HepG2 (cell line): ENCODE data around the gene IGF2BP3. TPM values are rescaled to one million over a fixed set of nuclear protein-coding genes. Genes with fewer than 3 reads are reported as not detected.
A peak's percentile ranks its signal among the peaks of the same experiment; 100 is the strongest.

ENCODE experiments used
- ATAC-seq: fragments of 200-7000 bp; cut with Tn5 transposase; 3 replicates; pipeline ENCODE4 v1.9.1; 2020; ENCODE audit warnings: mild to moderate bottlenecking, moderate library complexity
- BruUV-seq: library from RNA; stranded (reverse); fragments of 400-500 nt; replicated peaks from 2 replicates; lab custom pipeline; 2021; lab: Mats Ljungman, UMichigan
- CTCF ChIA-PET: fragments of 300-600 bp; formaldehyde crosslinking; extraction: SDS; loops from one replicate; lab custom pipeline; 2021; ENCODE audit warnings: low total read pairs, inconsistent platforms, low intra/inter-chr PET ratio; lab: Yijun Ruan, JAX
- POLR2A ChIA-PET: fragments of 350-600 bp; sonication (Branson Sonifier 250); formaldehyde crosslinking; loops from one replicate; lab custom pipeline; 2020; ENCODE audit warnings: antibody characterized with exemption, inconsistent platforms; lab: Yijun Ruan, JAX
- DNase-seq: peaks from one replicate; pipeline ENCODE4 v3.0.0-alpha.2; 2015; ENCODE audit warnings: low spot score
- FAIRE-seq: peaks from 3 replicates; lab custom pipeline; 2011; peaks lifted over from hg19 to GRCh38; lab: Jason Lieb, UNC
- H2AFZ ChIP-seq: one replicate; pipeline ENCODE4 v1.6.1; 2011; ENCODE audit warnings: low read length, inconsistent platforms
- H3K27ac ChIP-seq: fragments of 300-600 bp; 3 replicates; pipeline ENCODE4 v1.8.0; 2011; ENCODE audit warnings: mixed run types, mild to moderate bottlenecking, mixed read lengths, low read length, inconsistent platforms; ENCODE audit not compliant: insufficient read depth; ENCODE audit errors: extremely low read length
- H3K27me3 ChIP-seq, 2 experiments: fragments of 200-600 bp in 1 of 2; 2 replicates in 1 of 2; 3 replicates in 1 of 2; pipeline versions ENCODE4 v1.6.0 to v1.8.0; 2011; ENCODE audit warnings: low read length in 2 of 2, mild to moderate bottlenecking in 2 of 2, moderate library complexity in 2 of 2, inconsistent platforms in 1 of 2; ENCODE audit not compliant: insufficient read depth in 2 of 2, control insufficient read depth in 1 of 2
- H3K36me3 ChIP-seq, 2 experiments: fragments of 200-600 bp in 1 of 2; replicated peaks in 1 of 2; 2 replicates in 1 of 2; 3 replicates in 1 of 2; pipeline versions ENCODE4 v1.5.1 to v1.8.0; 2011; ENCODE audit warnings: low read length in 2 of 2, inconsistent platforms in 1 of 2; ENCODE audit not compliant: insufficient read depth in 2 of 2, control insufficient read depth in 1 of 2
- H3K4me1 ChIP-seq: 2 replicates; pipeline ENCODE4 v1.5.1; 2012; ENCODE audit warnings: low read length, inconsistent platforms; ENCODE audit not compliant: insufficient read depth
- H3K4me2 ChIP-seq: 2 replicates; pipeline ENCODE4 v1.6.0; 2011; ENCODE audit warnings: low read depth, low read length, inconsistent platforms
- H3K4me3 ChIP-seq, 3 experiments: fragments of 200-600 bp in 1 of 3; sonication (generic), shearing (Covaris generic) in 1 of 3; replicated peaks in 1 of 3; 2 replicates each; pipeline ENCODE4 v1.5.1; 2011 to 2016; ENCODE audit warnings: low read length in 3 of 3, inconsistent platforms in 2 of 3, low read depth in 2 of 3, mild to moderate bottlenecking in 2 of 3, control low read depth in 1 of 3, mixed read lengths in 1 of 3; ENCODE audit not compliant: insufficient read depth in 1 of 3
- H3K79me2 ChIP-seq: one replicate; pipeline ENCODE4 v1.6.1; 2011; ENCODE audit warnings: low read length, inconsistent platforms; ENCODE audit not compliant: insufficient read depth
- H3K9ac ChIP-seq: 2 replicates; pipeline ENCODE4 v1.6.0; 2011; ENCODE audit warnings: mild to moderate bottlenecking, low read depth, low read length, inconsistent platforms; ENCODE audit not compliant: insufficient read depth
- H3K9me3 ChIP-seq: 2 replicates; pipeline ENCODE4 v1.5.1; 2012; ENCODE audit warnings: mild to moderate bottlenecking, low read length
- H4K20me1 ChIP-seq: 2 replicates; pipeline ENCODE4 v1.6.0; 2011; ENCODE audit warnings: inconsistent platforms, mild to moderate bottlenecking, low read length, moderate library complexity; ENCODE audit not compliant: insufficient read depth
- ATM ChIP-seq: fragments of 450-650 bp; IDR thresholded peaks from 2 replicates; pipeline ENCODE4 v1.7.1; 2017; ENCODE audit warnings: mild to moderate bottlenecking, borderline replicate concordance
- ESRRA ChIP-seq: sonication (generic); formaldehyde crosslinking; IDR thresholded peaks from 2 replicates; pipeline ENCODE4 v1.5.1; 2020; ENCODE audit warnings: mild to moderate bottlenecking, low read depth, missing genetic modification reagents
- FOXK2 ChIP-seq: fragments of 450-650 bp; IDR thresholded peaks from 2 replicates; pipeline ENCODE4 v1.6.1; 2016
- MAFK ChIP-seq, 2 experiments: IDR thresholded peaks in 1 of 2; conservative IDR thresholded peaks in 1 of 2; 2 replicates each; pipeline ENCODE4 v1.6.1; 2011; ENCODE audit warnings: improper control_type of control experiment in 2 of 2, low read length in 2 of 2
- NFIC ChIP-seq: IDR thresholded peaks from 2 replicates; pipeline ENCODE4 v1.6.1; 2012; ENCODE audit warnings: mild to moderate bottlenecking, low read length, inconsistent platforms
- NFKB2 ChIP-seq: sonication (generic); formaldehyde crosslinking; IDR thresholded peaks from 2 replicates; pipeline ENCODE4 v1.4.0; 2020; ENCODE audit warnings: missing genetic modification reagents, borderline replicate concordance
- RARA ChIP-seq: IDR thresholded peaks from 2 replicates; pipeline ENCODE4 v1.6.1; 2016; ENCODE audit warnings: missing genetic modification reagents, missing compliant biosample characterization
- REXO4 ChIP-seq: sonication (generic); formaldehyde crosslinking; IDR thresholded peaks from 2 replicates; pipeline ENCODE4 v1.8.0; 2022; ENCODE audit warnings: missing genetic modification reagents, mild to moderate bottlenecking, borderline replicate concordance
- RFX5 ChIP-seq: IDR thresholded peaks from 2 replicates; pipeline ENCODE4 v1.6.1; 2011; ENCODE audit warnings: low read depth, low read length, improper control_type of control experiment
- SIX1 ChIP-seq: sonication (generic); formaldehyde crosslinking; IDR thresholded peaks from 2 replicates; pipeline ENCODE4 v1.4.0; 2020; ENCODE audit warnings: missing genetic modification reagents, borderline replicate concordance
- TEAD3 ChIP-seq: optimal IDR thresholded peaks from 2 replicates; pipeline ENCODE3; 2016; ENCODE audit warnings: borderline replicate concordance
- WGBS: methylation state at CpG from one replicate; pipeline ENCODE4 v1.1.6; 2017; ENCODE audit warnings: low lambda C conversion rate; 5-methylcytosine and 5-hydroxymethylcytosine counted together
- in situ Hi-C: cut with HindIII; loops from 2 replicates; pipeline ENCODE4 v1.10.0; 2017; ENCODE audit warnings: low pct_unique_long_range_greater_than_20kb; ENCODE audit not compliant: extremely low pct_ligation_motif_present
- intact Hi-C: fragments of 100-400 bp; cut with micrococcal nuclease; formaldehyde crosslinking; loops from one replicate; pipeline ENCODE4 v1.10.0; 2022; ENCODE audit not compliant: unreplicated experiment
- polyA plus RNA-seq, 8 experiments: library from polyadenylated mRNA; depleted of rRNA in 3 of 8; stranded (reverse) in 7 of 8; unstranded in 1 of 8; fragments of >200 nt; fragmentation: Illumina TruSeq in 4 of 8; extraction: Trizol in 4 of 8; gene quantifications; 2 replicates each; pipeline versions ENCODE4 v1.2.1 to v1.2.3, GENCODE V29; 2011 to 2016; ENCODE audit warnings: low read depth in 4 of 8, missing spikeins in 1 of 8, mixed read lengths in 1 of 8; ENCODE audit not compliant: insufficient read depth in 1 of 8
- total RNA-seq, 5 experiments: library from RNA; depleted of rRNA; stranded (reverse); fragments of >200 nt; fragmentation: Illumina TruSeq; extraction: Trizol; gene quantifications; 2 replicates each; pipeline ENCODE4 v1.2.3, GENCODE V29; 2016; ENCODE audit warnings: low read depth in 1 of 5
- TF ChIP-seq, protein P1 (sequence below): sonication (generic); formaldehyde crosslinking; IDR thresholded peaks from 2 replicates; pipeline ENCODE4 v1.8.0; 2022; ENCODE audit warnings: low read depth, missing genetic modification reagents

IGF2BP3 gene
- total and polyA plus RNA-seq, 2 of the 13 experiments (the other 11 are each of a cell fraction or from before 2014, with no cell fraction given) = 37.7 to 39.5 TPM

GRCh38 chr7:23385140-23385539 is 85.2 kb downstream of the IGF2BP3 start:
- Histone ChIP-seq H3K4me3 (no peak overlapping the region), H3K4me2 (no peak overlapping the region), H3K9me3 (no peaks in the 10 kb centered on the region), H3K79me2 (peaks cover 49% of the 10 kb centered on the region), H3K9ac (no peak overlapping the region), H3K27ac (no peak overlapping the region), H3K27me3 (no peaks in the 10 kb centered on the region), H2AFZ (no peak overlapping the region), H3K4me1 (no peaks in the 10 kb centered on the region), H3K36me3 (peaks cover 2 to 47% of the 10 kb centered on the region in 2 experiments; a peak in 3 of 5 replicates), H4K20me1 (no peaks in the 10 kb centered on the region)
- CTCF ChIA-PET = no interaction called here
- 100% methylated on average over 1 of the region's 1 CpG for WGBS
- POLR2A ChIA-PET = interaction anchor here (1.5 kb wide), 1 partner anchor 86 kb away, joined by 3 read pairs; the partner anchor contains the start of gene MALSU1
- ATAC-seq = no peak
- FAIRE-seq = no peak
- TSS peak; percentile 5 for BruUV-seq
- in situ Hi-C loops (no loop called here), intact Hi-C loops (no loop called here)
- TF ChIP-seq REXO4 (CRISPR knock-in tag) = no peak
- no peak for TF ChIP-seq FOXK2
- TF ChIP-seq RFX5 = no peak
- no peak for TF ChIP-seq SIX1 (CRISPR knock-in tag)
- TF ChIP-seq ESRRA = no peak
- TF ChIP-seq RARA (CRISPR knock-in tag) = no peak
- TF ChIP-seq, protein P1, sequence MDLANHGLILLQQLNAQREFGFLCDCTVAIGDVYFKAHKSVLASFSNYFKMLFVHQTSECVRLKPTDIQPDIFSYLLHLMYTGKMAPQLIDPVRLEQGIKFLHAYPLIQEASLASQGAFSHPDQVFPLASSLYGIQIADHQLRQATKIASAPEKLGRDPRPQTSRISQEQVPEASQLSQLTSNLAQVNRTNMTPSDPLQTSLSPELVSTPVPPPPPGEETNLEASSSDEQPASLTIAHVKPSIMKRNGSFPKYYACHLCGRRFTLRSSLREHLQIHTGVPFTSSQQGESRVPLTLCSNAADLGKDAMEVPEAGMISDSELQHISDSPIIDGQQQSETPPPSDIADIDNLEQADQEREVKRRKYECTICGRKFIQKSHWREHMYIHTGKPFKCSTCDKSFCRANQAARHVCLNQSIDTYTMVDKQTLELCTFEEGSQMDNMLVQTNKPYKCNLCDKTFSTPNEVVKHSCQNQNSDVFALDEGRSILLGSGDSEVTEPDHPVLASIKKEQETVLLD = no peak
- TF ChIP-seq NFKB2 = no peak
- DNase-seq = no peak

DNA sequence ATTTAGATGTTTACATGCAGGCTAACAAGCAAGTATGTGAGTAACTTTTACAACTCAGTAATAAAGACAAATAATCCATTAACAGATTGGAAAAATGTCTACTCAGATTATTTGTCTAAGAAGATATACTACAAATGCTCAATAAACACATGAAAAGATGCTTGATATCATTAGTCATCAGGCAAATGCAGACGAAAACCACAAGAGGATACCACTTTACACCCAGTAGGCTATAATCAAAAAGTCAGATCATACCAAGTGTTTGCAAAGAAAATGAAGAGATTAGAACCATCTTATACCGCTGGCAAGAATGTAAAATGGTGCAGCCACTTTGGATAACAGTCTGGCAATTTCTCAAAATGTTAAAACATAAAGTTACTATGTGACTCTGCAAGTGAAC is 87.1 kb downstream of the IGF2BP3 start:
- Histone ChIP-seq H3K4me1 (peaks cover 12% of the 10 kb centered on the region), H3K27me3 (no peaks in the 10 kb centered on the region), H4K20me1 (no peaks in the 10 kb centered on the region), H3K27ac (no peak overlapping the region), H3K4me3 (no peak overlapping the region), H3K9ac (no peak overlapping the region), H2AFZ (no peak overlapping the region), H3K9me3 (no peaks in the 10 kb centered on the region), H3K4me2 (no peak overlapping the region), H3K36me3 (peaks cover 0 to 47% of the 10 kb centered on the region in 2 experiments; a peak in 4 of 5 replicates), H3K79me2 (peaks cover 54% of the 10 kb centered on the region)
- in situ Hi-C loops = no loop called here
- TF ChIP-seq TEAD3 (CRISPR knock-in tag) = no peak
- 0 out of 4 replicates have a peak, but pooled peaks of 1 of the 2 experiments have one; percentile 6 for TF ChIP-seq MAFK (conservative IDR thresholded peaks at IDR 0.05 in 1 of 2, IDR thresholded peaks at IDR 0.05 in 1 of 2; ENCODE audit: low read length in 2 of 2)
- no peak for TF ChIP-seq NFIC
- no peak for TF ChIP-seq ATM
- BruUV-seq = no TSS peak
- ATAC-seq = no peak
- WGBS = 98% methylated on average over 2 of the region's 2 CpGs
- ChIA-PET POLR2A (no interaction called here), CTCF (no interaction called here)
- FAIRE-seq = no peak
- DNase-seq = no peak
- intact Hi-C loops = no loop called here
